IPS-18a (cell line): Measurements from ENCODE around the gene DAZAP1.

ENCODE experiments used
- H3K27ac ChIP-seq: one replicate; pipeline ENCODE4 v1.5.1; 2013; ENCODE audit warnings: low read length
- H3K27me3 ChIP-seq: one replicate; pipeline ENCODE4 v1.6.1; 2013; ENCODE audit warnings: mild to moderate bottlenecking, low read length; ENCODE audit not compliant: control insufficient read depth, insufficient read depth
- H3K36me3 ChIP-seq: one replicate; pipeline ENCODE4 v1.6.1; 2013; ENCODE audit warnings: low read depth, low read length; ENCODE audit not compliant: control insufficient read depth
- H3K4me1 ChIP-seq: one replicate; pipeline ENCODE4 v1.6.1; 2013; ENCODE audit warnings: low read depth, low read length; ENCODE audit not compliant: control insufficient read depth
- H3K4me3 ChIP-seq: one replicate; pipeline ENCODE4 v1.5.1; 2013; ENCODE audit warnings: low read length
- H3K9ac ChIP-seq: one replicate; pipeline ENCODE4 v1.6.1; 2013; ENCODE audit warnings: mild to moderate bottlenecking, low read length, moderate library complexity
- H3K9me3 ChIP-seq: one replicate; pipeline ENCODE4 v1.6.1; 2013; ENCODE audit warnings: low read depth, low read length; ENCODE audit not compliant: control insufficient read depth

Gene DAZAP1

DNA sequence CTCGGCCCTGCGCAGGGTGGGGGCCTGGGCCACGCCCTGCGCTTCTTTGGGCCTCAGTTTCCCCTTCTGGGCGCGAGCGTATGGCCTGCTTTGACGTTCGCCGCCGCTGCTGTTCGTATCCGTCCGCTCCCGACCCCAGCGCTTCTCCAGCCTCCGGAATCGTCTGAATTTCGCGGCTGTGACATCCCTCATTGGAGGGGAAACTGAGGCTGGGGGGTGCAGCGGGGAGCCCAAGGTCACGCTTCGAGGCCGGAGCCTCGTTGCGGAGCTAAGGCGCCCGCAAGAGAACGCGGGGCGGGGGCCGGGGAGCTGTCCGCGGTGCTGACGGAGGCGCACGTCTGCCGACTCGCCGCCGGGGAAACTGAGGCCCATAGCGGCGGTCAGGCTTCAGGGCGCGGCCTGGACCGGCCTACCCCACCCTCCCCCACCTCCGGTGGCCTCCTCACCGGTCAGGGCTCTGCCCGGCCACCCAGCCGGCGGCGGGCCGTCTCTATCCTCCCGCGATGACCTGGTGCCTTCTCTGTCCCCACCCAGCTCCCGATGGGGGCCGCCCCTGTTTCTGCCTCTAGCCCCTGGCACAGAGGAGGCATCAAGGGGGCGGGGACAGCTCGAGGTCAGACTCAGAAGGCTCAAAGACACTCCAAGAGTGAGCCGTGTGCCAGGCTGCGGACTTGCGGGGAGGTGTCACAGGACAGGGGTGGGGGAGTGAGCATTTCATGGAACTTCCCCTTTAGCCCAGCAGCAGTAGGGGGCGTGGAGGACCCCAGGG lies 39.5 kb downstream of the DAZAP1 start:
- H3K9ac ChIP-seq: no peak overlapping the region
- H3K36me3 ChIP-seq: peaks cover 2% of the 10 kb centered on the region
- no peak overlapping the region for H3K4me3 ChIP-seq
- H3K4me1 ChIP-seq: no peaks in the 10 kb centered on the region
- H3K9me3 ChIP-seq: no peaks in the 10 kb centered on the region
- peaks cover 77% of the 10 kb centered on the region for H3K27me3 ChIP-seq
- no peak overlapping the region for H3K27ac ChIP-seq

DNA sequence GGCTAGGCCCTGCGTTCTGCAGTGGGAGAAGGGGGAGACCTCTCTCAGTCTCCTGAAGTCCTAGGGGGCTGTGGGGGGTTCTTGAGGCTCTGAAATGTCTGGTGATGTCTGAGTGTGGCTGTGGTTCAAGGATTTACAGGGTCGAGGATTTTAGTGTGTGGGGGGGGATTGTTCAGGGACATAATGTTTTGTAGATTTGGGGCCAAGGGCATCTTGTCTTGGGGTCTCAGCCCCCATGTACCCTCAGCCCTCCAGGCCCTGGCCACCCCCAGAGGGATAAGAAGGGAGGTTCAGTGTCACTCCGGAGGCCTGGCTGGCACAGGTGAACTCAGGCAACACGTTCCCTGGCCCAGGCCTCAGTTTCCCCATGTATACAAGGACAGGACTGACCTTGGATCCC lies 40.1 kb downstream of the DAZAP1 start:
- no peak overlapping the region for H3K27ac ChIP-seq
- no peaks in the 10 kb centered on the region for H3K36me3 ChIP-seq
- no peaks in the 10 kb centered on the region for H3K9me3 ChIP-seq
- no peak overlapping the region for H3K9ac ChIP-seq
- no peak overlapping the region for H3K4me3 ChIP-seq
- peaks cover 84% of the 10 kb centered on the region for H3K27me3 ChIP-seq
- peaks cover 4% of the 10 kb centered on the region for H3K4me1 ChIP-seq

DNA sequence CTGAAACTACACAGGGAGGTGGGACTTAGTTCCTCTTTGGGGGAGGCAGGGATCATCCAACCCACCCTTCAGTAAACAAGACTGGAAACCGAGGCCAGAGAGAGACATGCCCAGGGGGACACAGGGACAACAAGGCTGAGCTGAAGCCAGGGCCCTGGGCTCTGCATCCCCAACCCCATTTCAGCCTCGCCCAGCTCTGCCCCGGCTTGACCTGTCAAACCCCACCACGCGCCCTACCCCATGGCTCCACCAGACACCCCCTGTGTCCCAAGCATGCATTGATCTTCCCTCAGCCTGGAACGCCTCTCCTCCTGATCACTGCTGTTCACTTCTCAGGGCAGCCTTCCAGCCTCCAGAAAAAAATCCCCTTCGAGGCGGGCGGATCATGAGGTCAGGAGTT lies 40.6 kb downstream of the DAZAP1 start:
- Histone ChIP-seq H3K9ac (no peak overlapping the region), H3K36me3 (no peaks in the 10 kb centered on the region), H3K9me3 (no peaks in the 10 kb centered on the region), H3K4me3 (no peak overlapping the region), H3K27ac (no peak overlapping the region), H3K4me1 (peaks cover 7% of the 10 kb centered on the region), H3K27me3 (peaks cover 88% of the 10 kb centered on the region)

DNA sequence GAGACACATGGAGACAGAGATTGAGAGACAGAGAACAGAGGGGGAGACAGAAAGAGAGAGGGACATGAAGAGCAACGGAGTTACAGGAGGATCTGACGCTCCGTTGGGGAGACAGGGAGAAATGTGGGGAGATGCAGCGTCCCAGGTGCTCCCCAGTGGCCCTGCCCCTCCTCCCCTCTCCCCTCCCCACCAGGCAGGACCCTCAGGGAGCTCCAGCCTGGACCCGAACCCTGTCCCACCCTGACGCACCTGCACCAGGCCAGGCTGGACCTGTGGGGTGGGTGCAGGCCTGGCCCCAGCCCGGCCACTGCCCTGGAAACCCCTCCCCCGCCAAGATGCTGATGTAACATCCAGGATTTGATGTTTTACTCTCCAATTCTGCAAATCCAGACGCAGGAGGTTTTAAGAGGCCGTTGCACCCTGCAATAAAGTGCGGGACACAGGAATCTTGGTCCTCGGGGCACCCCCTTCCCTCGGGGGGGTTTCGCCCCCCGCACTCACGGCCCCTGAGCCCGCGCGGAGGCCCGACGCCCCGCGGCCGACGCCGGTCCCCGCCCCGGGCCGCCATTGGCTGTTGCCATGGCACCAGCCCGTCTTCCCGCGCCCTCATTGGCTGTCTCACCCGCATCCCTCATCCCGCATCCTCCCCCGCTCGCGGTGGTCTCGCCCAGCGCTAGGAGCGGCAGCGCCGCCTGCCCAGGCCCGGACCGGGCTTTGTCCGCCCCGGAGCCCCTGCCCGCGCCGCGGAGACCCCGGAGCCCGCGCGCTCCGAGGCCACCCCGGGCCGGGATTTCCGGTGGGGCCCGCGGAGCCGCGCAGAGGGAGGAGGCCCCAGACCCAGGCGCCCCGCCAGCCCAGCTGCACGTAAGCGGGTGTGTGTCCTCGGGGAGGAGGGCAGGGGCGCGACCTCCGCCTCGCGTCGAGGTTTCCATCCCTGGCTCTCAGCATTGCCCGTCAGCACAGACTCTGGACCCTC lies 42.4 kb downstream of the DAZAP1 start, which contains the start of gene APC2:
Gene APC2 (plus strand): TSS at position 655 of the 976 bp plus-strand sequence. CDS start 2,881 bp downstream, outside the sequence.
- no peaks in the 10 kb centered on the region for H3K9me3 ChIP-seq
- no peak within 1 kb of the TSS for H3K27ac ChIP-seq
- H3K4me3 ChIP-seq: peak within 1 kb of the TSS; percentile 27
- H3K4me1 ChIP-seq: peaks cover 7% of the 10 kb centered on the region
- no peaks in the 10 kb centered on the region for H3K36me3 ChIP-seq
- peaks cover 98% of the 10 kb centered on the region for H3K27me3 ChIP-seq
- peak within 1 kb of the TSS; percentile 20 for H3K9ac ChIP-seq

DNA sequence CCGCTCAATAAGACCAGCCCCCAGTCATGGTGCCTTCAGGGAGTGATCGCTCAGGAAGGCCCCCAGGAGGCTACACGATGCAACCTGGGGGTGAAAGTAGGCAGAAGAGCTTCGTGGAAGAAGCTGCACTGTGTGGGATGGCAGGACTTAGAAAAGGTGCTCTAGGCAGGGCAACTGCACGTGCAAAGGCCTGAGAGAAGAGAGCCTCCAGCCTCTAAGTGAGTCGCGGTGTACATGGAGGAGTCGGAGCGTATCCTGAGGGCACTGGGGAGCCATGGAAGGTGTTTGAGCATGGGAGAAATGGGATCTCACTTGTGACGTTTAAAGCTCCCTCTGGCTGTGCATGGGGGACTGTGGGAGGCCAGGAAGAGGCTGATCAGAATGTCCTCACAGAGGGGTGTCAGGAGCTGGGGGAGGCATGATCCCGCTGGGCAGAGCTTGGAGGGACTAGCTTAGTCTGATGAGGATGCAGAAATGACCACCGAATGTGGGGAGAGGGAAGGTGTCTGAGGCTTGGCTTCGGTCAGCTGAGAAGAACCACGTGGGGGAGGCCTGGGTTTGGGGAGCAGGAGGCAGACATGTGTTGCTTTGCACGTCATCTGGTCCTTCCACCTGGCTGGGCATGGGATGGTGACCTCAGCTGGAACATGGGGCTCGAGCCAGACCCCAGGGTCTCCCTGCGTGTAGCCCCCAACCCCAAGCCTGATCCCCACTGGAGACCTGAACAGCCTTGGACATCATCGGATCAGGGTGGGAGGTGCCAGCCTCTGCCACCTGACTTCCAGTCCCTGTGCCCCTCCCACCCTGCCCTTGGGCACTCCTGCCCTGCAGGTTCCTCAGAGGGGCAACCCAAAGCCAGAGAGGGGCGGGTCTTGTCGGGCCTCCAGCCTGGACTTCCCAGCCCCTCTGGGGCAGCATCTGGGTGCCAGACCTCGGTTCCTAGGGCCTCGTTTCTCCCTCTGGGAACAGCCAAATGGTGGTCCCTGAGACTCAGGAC lies 43.6 kb downstream of the DAZAP1 start:
- Histone ChIP-seq H3K4me3 (no peak overlapping the region), H3K9ac (no peak overlapping the region), H3K27me3 (peaks cover 99% of the 10 kb centered on the region), H3K4me1 (peaks cover 7% of the 10 kb centered on the region), H3K36me3 (no peaks in the 10 kb centered on the region), H3K27ac (no peak overlapping the region), H3K9me3 (no peaks in the 10 kb centered on the region)

DNA sequence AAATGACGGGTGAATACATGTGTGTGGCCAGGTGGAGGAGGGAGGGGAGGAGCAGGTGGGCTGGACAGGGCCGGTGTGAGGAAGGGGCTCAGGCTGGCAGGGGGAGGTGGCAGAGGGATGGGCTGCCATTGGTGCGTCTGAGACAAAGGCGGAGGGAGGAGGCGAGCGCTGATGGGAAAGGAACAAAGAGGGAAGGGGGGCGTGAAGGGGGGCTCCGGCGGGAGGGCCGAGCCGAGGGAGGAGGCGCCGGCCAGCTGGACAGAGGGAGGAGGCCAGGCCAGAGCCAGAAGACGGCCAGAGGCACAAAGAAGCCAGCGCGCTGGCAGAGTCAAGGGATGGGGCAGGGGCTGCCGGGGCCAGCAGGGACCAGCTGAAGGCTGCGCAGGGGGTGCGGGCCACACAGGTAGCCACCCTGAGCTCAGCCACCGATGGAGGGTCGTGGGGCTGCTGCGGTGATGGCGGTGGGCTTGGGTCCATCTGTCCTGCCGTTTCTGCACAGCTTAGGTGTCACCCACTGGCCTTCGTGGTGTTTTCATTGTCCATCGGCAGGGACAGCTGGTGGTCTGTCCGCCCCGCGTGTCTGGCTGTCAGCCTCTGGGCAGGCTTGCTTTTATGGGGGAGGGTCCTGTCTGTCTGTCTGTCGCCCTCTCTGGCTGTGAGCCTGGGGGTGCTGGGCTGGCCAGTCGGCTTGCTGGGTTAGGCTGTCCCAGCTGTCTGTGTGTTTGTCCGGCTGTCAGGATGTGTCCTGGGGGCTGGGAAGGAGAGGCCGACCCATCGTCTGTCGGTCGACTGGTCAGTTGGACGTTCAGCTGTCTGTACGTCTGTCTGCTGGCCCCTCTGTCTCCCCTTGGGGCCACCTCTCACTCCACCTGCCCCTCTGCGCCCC lies 44.8 kb downstream of the DAZAP1 start:
- Histone ChIP-seq H3K4me3 (no peak overlapping the region), H3K9ac (no peak overlapping the region), H3K27me3 (peaks cover 99% of the 10 kb centered on the region), H3K27ac (no peak overlapping the region), H3K4me1 (peaks cover 7% of the 10 kb centered on the region), H3K36me3 (no peaks in the 10 kb centered on the region), H3K9me3 (no peaks in the 10 kb centered on the region)

DNA sequence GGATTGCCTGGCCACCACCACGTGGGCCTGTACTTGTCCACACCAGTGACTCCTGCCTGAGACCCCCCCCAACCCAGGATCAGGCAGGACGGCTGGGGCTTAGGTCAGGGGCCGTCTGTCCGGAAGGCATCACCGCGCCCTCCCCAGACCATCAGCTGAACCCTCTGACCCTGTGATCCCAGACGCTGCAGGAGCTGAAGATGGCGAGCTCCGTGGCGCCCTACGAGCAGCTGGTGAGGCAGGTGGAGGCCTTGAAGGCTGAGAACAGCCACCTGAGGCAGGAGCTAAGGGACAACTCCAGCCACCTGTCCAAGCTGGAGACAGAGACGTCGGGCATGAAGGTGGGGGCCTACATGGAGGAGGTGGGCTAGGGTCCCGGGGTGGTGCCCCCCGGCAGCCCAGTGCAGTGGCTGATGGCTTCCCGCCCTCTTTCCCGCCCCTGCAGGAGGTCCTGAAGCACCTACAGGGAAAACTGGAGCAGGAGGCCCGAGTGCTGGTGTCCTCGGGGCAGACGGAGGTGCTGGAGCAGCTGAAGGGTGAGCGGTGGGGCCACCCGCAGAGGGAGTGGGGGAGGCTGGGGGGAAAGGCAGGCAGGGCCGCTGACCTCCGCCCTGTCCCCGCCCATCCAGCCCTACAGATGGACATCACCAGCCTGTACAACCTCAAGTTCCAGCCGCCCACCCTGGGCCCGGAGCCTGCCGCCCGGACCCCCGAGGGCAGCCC lies 45.6 kb downstream of the DAZAP1 start:
- Histone ChIP-seq H3K27ac (no peak overlapping the region), H3K9me3 (no peaks in the 10 kb centered on the region), H3K9ac (no peak overlapping the region), H3K36me3 (no peaks in the 10 kb centered on the region), H3K27me3 (peaks cover 99% of the 10 kb centered on the region), H3K4me3 (no peak overlapping the region), H3K4me1 (peaks cover 7% of the 10 kb centered on the region)

DNA sequence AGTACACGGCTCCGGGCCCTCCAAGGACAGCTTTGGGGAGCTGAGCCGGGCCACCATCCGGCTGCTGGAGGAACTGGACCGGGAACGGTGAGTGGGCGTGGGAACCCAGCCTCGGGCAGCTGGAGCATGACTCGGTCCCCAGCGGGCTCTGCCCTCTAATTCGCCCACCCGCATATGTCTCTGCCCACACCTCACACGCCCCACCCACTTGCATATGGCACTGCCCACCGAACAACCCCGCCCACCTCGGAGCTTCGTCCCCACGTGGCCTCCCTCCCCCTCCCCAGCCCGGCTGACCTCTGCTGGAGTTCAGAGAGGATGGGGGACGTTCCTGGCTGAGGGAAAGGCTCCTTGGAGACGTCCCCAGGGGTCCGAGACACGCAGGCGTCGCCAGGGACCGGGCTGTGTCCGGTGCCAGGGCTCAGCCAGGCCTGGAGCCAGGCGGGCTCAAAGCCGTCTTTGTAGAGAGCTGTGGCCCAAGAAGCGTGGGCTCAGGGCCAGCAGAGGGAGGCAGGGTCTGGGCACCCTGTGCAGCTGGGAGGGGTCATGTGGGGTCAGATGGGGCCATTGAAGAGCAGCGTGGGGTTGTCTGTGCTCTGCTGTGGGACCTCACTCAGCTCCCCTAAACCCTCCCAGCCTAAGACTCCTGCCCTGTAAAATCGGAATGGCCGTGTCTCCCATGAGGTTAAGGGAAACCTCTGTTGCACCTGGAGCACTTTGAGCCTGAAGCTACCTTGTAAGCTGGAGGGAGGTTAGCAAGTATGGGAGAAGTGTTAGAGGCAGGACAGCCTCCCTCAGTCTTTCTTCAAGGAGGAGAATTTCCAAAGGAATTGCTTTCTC lies 46.4 kb downstream of the DAZAP1 start:
- Histone ChIP-seq H3K27me3 (peaks cover 98% of the 10 kb centered on the region), H3K4me3 (no peak overlapping the region), H3K4me1 (peaks cover 7% of the 10 kb centered on the region), H3K9ac (no peak overlapping the region), H3K36me3 (no peaks in the 10 kb centered on the region), H3K27ac (no peak overlapping the region), H3K9me3 (no peaks in the 10 kb centered on the region)

DNA sequence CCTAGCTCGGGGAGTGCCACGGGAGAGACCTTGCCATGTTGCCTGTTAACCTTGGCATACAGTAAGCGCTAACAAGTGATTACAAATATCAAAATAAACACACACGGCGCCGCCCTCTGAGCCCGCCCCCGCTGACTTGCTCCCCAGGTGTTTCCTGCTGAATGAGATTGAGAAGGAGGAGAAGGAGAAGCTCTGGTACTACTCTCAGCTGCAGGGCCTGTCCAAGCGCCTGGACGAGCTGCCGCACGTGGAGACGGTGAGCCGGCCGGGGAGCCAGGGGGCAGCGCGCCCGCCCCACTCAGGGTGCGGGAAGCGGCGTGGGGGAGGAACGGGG lies 47.6 kb downstream of the DAZAP1 start:
- H3K27ac ChIP-seq: no peak overlapping the region
- H3K27me3 ChIP-seq: peaks cover 98% of the 10 kb centered on the region

More for the DNA sequence above, 47.6 kb downstream of the DAZAP1 start:
- H3K4me1 ChIP-seq: peaks cover 7% of the 10 kb centered on the region
- H3K36me3 ChIP-seq: no peaks in the 10 kb centered on the region
- no peak overlapping the region for H3K9ac ChIP-seq
- no peaks in the 10 kb centered on the region for H3K9me3 ChIP-seq
- no peak overlapping the region for H3K4me3 ChIP-seq
